Measurements from ENCODE around the gene OPHN1. TPM values are rescaled to one million over a fixed set of nuclear protein-coding genes. Genes with fewer than 3 reads are reported as not detected.

The OPHN1 gene
- polyA plus RNA-seq, 3 donors, result 0.20 to 0.82 (median 0.73) TPM

DNA sequence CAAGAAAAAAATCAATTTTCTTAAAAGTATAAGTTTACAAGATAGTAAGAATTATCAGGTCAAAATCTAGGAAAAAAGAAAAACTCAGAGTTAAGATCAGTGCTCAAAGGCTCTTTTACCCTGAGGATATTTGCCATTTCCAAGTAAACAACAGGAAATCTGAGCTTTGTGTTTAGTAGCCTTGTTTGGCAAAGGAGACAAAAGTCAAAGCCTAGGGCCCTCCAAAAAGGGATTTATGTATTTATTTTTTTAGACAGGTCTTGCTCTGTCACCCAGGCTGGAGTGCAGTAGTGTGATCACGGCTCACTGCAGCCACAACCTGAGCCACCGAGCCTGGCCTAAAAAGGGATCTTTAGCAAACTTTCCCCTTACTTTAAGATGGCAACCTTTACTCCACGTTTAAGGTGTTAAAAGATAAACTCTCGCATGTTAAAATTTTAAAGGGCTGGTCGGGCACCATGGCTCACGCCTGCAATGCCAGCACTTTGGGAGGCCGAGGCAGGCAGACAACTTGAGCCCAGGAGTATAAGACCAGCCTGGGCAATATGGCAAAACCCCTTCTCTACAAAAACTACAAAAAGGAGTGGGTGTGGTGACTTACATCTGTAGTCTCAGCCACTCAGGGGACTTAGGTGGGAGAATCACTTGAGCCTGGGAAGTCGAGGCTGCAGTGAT, 21.3 kb upstream of the OPHN1 start:
- Mint-ChIP-seq H3K36me3 (no peaks in the 10 kb centered on the region), H3K9me3 (no peaks in the 10 kb centered on the region), H3K4me3 (no peak overlapping the region), H3K27me3 (ENCODE audit: low read depth in 3 of 3) (peaks cover 1 to 13% (median 2%) of the 10 kb centered on the region in 3 donors), H3K27ac (no peak overlapping the region), H3K4me1 (no peaks in the 10 kb centered on the region)
- H4K20me1 ChIP-seq (ENCODE audit: insufficient read depth, low read length), result no peaks in the 10 kb centered on the region
- no peak overlapping the region for H3K27ac ChIP-seq (ENCODE audit: low read depth in 1 of 2, low read length in 2 of 2)
- no peaks in the 10 kb centered on the region for H3K4me1 ChIP-seq (ENCODE audit: control insufficient read depth in 1 of 2, insufficient read depth in 2 of 2, low read length in 2 of 2)
- WGBS (ENCODE audit: insufficient coverage), result 100% methylated on average over 2 of the region's 8 CpGs
- no peak overlapping the region for H3K4me3 ChIP-seq (replicated peaks in 1 of 3; ENCODE audit: low read depth in 2 of 3, low read length in 3 of 3)
- intact Hi-C loops (cut with micrococcal nuclease), result no loop called here
- no peaks in the 10 kb centered on the region for H3K9me3 ChIP-seq (replicated peaks in 1 of 2; ENCODE audit: control insufficient read depth in 1 of 2, insufficient read depth in 1 of 2, low read length in 2 of 2)
- DNase-seq, result no peak
- no peaks in the 10 kb centered on the region for H3K36me3 ChIP-seq (replicated peaks in 1 of 2; ENCODE audit: control insufficient read depth in 1 of 2, insufficient read depth in 2 of 2, low read length in 2 of 2)
- H3K9ac ChIP-seq (ENCODE audit: insufficient read depth, low read length, poor library complexity, severe bottlenecking), result no peak overlapping the region
- no peak overlapping the region for H3K4me2 ChIP-seq (replicated peaks; ENCODE audit: extremely low read depth, low read length, poor library complexity, severe bottlenecking)
- no peak for TF ChIP-seq CTCF (IDR thresholded peaks at IDR 0.05)
- H2AFZ ChIP-seq (ENCODE audit: insufficient read depth, low read depth, low read length, poor library complexity, severe bottlenecking), result no peak overlapping the region
- H3K27me3 ChIP-seq (ENCODE audit: control insufficient read depth in 2 of 2, insufficient read depth in 2 of 2, low read length in 2 of 2), result no peaks in the 10 kb centered on the region
- H3K79me2 ChIP-seq (ENCODE audit: insufficient read depth, low read length), result no peaks in the 10 kb centered on the region

GRCh38 chrX:68451720-68452119, 18.4 kb upstream of the OPHN1 start:
- no peak for DNase-seq
- no peaks in the 10 kb centered on the region for H3K9me3 Mint-ChIP-seq
- no peak overlapping the region for H3K9ac ChIP-seq (ENCODE audit: insufficient read depth, low read length, poor library complexity, severe bottlenecking)
- no peak overlapping the region for H2AFZ ChIP-seq (ENCODE audit: insufficient read depth, low read depth, low read length, poor library complexity, severe bottlenecking)
- no peak for TF ChIP-seq CTCF (IDR thresholded peaks at IDR 0.05)
- H3K27me3 Mint-ChIP-seq (ENCODE audit: low read depth in 3 of 3), result peaks cover 0 to 17% (median 1%) of the 10 kb centered on the region in 3 donors
- no peaks in the 10 kb centered on the region for H3K36me3 ChIP-seq (replicated peaks in 1 of 2; ENCODE audit: control insufficient read depth in 1 of 2, insufficient read depth in 2 of 2, low read length in 2 of 2)
- H3K4me1 Mint-ChIP-seq, result no peaks in the 10 kb centered on the region
- no peaks in the 10 kb centered on the region for H3K27me3 ChIP-seq (ENCODE audit: control insufficient read depth in 2 of 2, insufficient read depth in 2 of 2, low read length in 2 of 2)
- intact Hi-C loops (cut with micrococcal nuclease), result no loop called here
- no peaks in the 10 kb centered on the region for H4K20me1 ChIP-seq (ENCODE audit: insufficient read depth, low read length)
- H3K4me3 Mint-ChIP-seq, result no peak overlapping the region
- H3K4me3 ChIP-seq (replicated peaks in 1 of 3; ENCODE audit: low read depth in 2 of 3, low read length in 3 of 3), result no peak overlapping the region
- H3K4me2 ChIP-seq (replicated peaks; ENCODE audit: extremely low read depth, low read length, poor library complexity, severe bottlenecking), result no peak overlapping the region
- H3K27ac Mint-ChIP-seq, result no peak overlapping the region
- H3K27ac ChIP-seq (ENCODE audit: low read depth in 1 of 2, low read length in 2 of 2), result no peak overlapping the region
- H3K4me1 ChIP-seq (ENCODE audit: control insufficient read depth in 1 of 2, insufficient read depth in 2 of 2, low read length in 2 of 2), result no peaks in the 10 kb centered on the region
- no peaks in the 10 kb centered on the region for H3K36me3 Mint-ChIP-seq
- H3K79me2 ChIP-seq (ENCODE audit: insufficient read depth, low read length), result no peaks in the 10 kb centered on the region
- no peaks in the 10 kb centered on the region for H3K9me3 ChIP-seq (replicated peaks in 1 of 2; ENCODE audit: control insufficient read depth in 1 of 2, insufficient read depth in 1 of 2, low read length in 2 of 2)
- WGBS (ENCODE audit: insufficient coverage), result 100% methylated on average over 1 of the region's 8 CpGs

Data from CD14-positive monocyte (primary cell).